HL-60 (cell line): ENCODE measurements around the gene CRYBG2.

Source experiments
- CTCF ChIP-seq: IDR thresholded peaks from one replicate; pipeline ENCODE4 v1.5.1; 2011; ENCODE audit warnings: low read length, control low read depth, inconsistent platforms; ENCODE audit not compliant: insufficient read depth
- GABPA ChIP-seq: IDR thresholded peaks from 2 replicates; pipeline ENCODE4 v1.6.1; 2012; ENCODE audit warnings: low read depth

GRCh38 chr1:26384076-26384475 is 30.1 kb upstream of the CRYBG2 start:
- TF ChIP-seq CTCF (no peak), GABPA (no peak)
